ENCODE data around the gene UVSSA. TPM values are rescaled to one million over a fixed set of nuclear protein-coding genes. Genes with fewer than 3 reads are reported as not detected.
"Not testable (repeated sequence)": the region's sequence is repeated elsewhere in the genome, so short reads cannot be mapped to it uniquely, and the experiment has no call there.

UVSSA gene
- total RNA-seq, 1 donor from 2014 or later: 22.1 TPM

- peaks cover 7% of the 10 kb centered on the region for H3K27me3 Mint-ChIP-seq (ENCODE audit: unreplicated experiment)
Measured at GRCh38 chr4:1419708-1420107, 72.7 kb downstream of the UVSSA start.

GRCh38 chr4:1421657-1422056, 74.6 kb downstream of the UVSSA start:
- no peaks in the 10 kb centered on the region for H3K4me1 Mint-ChIP-seq (ENCODE audit: unreplicated experiment)
- H3K36me3 Mint-ChIP-seq (ENCODE audit: low read depth, unreplicated experiment): no peaks in the 10 kb centered on the region
- H3K4me3 Mint-ChIP-seq (ENCODE audit: unreplicated experiment): no peak overlapping the region
- DNase-seq (ENCODE audit: low spot score): no peak
- no peak for TF ChIP-seq CTCF (IDR thresholded peaks at IDR 0.05; ENCODE audit: unreplicated experiment)
- H3K9me3 Mint-ChIP-seq (ENCODE audit: unreplicated experiment): no peaks in the 10 kb centered on the region
- H3K27me3 Mint-ChIP-seq (ENCODE audit: unreplicated experiment): no peaks in the 10 kb centered on the region
- H3K27ac Mint-ChIP-seq (ENCODE audit: unreplicated experiment): no peak overlapping the region

More at GRCh38 chr4:1419708-1420107, 72.7 kb downstream of the UVSSA start:
- Mint-ChIP-seq H3K4me3 (ENCODE audit: unreplicated experiment) (no peak overlapping the region), H3K9me3 (ENCODE audit: unreplicated experiment) (no peaks in the 10 kb centered on the region), H3K36me3 (ENCODE audit: low read depth, unreplicated experiment) (no peaks in the 10 kb centered on the region), H3K27ac (ENCODE audit: unreplicated experiment) (no peak overlapping the region), H3K4me1 (ENCODE audit: unreplicated experiment) (peaks cover 2% of the 10 kb centered on the region)
- TF ChIP-seq CTCF (IDR thresholded peaks at IDR 0.05; ENCODE audit: unreplicated experiment): no peak
- no peak for DNase-seq (ENCODE audit: low spot score)

GRCh38 chr4:1427010-1427409, 80.0 kb downstream of the UVSSA start:
- Mint-ChIP-seq H3K4me1 (ENCODE audit: unreplicated experiment) (no peaks in the 10 kb centered on the region), H3K9me3 (ENCODE audit: unreplicated experiment) (no peaks in the 10 kb centered on the region), H3K27ac (ENCODE audit: unreplicated experiment) (no peak overlapping the region), H3K27me3 (ENCODE audit: unreplicated experiment) (no peaks in the 10 kb centered on the region), H3K36me3 (ENCODE audit: low read depth, unreplicated experiment) (no peaks in the 10 kb centered on the region), H3K4me3 (ENCODE audit: unreplicated experiment) (no peak overlapping the region)
- no peak for DNase-seq (ENCODE audit: low spot score)
- no peak for TF ChIP-seq CTCF (IDR thresholded peaks at IDR 0.05; ENCODE audit: unreplicated experiment)

- H3K27ac Mint-ChIP-seq (ENCODE audit: unreplicated experiment); H3K4me1 Mint-ChIP-seq (ENCODE audit: unreplicated experiment); H3K9me3 Mint-ChIP-seq (ENCODE audit: unreplicated experiment); H3K27me3 Mint-ChIP-seq (ENCODE audit: unreplicated experiment); H3K36me3 Mint-ChIP-seq (ENCODE audit: low read depth, unreplicated experiment); H3K4me3 Mint-ChIP-seq (ENCODE audit: unreplicated experiment); DNase-seq (ENCODE audit: low spot score): not testable (repeated sequence)
Measured at GRCh38 chr4:1443688-1444172, 96.7 kb downstream of the UVSSA start.

Other genes with a start within 250 kb of the UVSSA start
- 3.3 TPM for gene RNF212, start 233.6 kb upstream of the UVSSA start, total RNA-seq (ENCODE audit: unreplicated experiment)
- gene SPON2, start 174.6 kb upstream of the UVSSA start, total RNA-seq (ENCODE audit: unreplicated experiment): 0.97 TPM
- gene CTBP1, start 98.1 kb upstream of the UVSSA start, total RNA-seq (ENCODE audit: unreplicated experiment): 165 TPM
- gene MAEA, start 57.3 kb upstream of the UVSSA start, total RNA-seq (ENCODE audit: unreplicated experiment): 68.2 TPM
- not detected for gene NKX1-1, start 59.2 kb downstream of the UVSSA start, total RNA-seq (ENCODE audit: unreplicated experiment)

Data from endothelial cell (in vitro differentiated cells).